ENCODE results near the gene FGD5.

GRCh38 chr3:14836049-14836468 lies 17.3 kb downstream of the FGD5 start:
- TF ChIP-seq CTCF (IDR thresholded peaks at IDR 0.05): no peak
- TF ChIP-seq EZH2 (IDR thresholded peaks at IDR 0.05; ENCODE audit: borderline replicate concordance, insufficient read depth, low read depth, low read length, poor library complexity, severe bottlenecking): no peak
